DOHH2 (cell line): ENCODE measurements around the gene SMC3.

Source experiments
- H3F3A ChIP-seq: fragments of 200-600 bp; sonication (generic), shearing (Covaris generic); 2 replicates; pipeline ENCODE4 v1.6.0; 2016; ENCODE audit warnings: antibody characterized with exemption, mild to moderate bottlenecking; ENCODE audit not compliant: control insufficient read depth, insufficient read depth
- H3K27ac ChIP-seq: fragments of 200-600 bp; sonication (generic); 2 replicates; pipeline ENCODE4 v1.5.1; 2014; ENCODE audit warnings: low read depth, mild to moderate bottlenecking, low read length, moderate library complexity
- H3K27me3 ChIP-seq: fragments of 200-600 bp; sonication (generic); 2 replicates; pipeline ENCODE4 v1.6.1; 2014; ENCODE audit warnings: mild to moderate bottlenecking, low read length, mixed read lengths; ENCODE audit not compliant: control insufficient read depth
- H3K36me3 ChIP-seq: fragments of 200-600 bp; sonication (generic); 2 replicates; pipeline ENCODE4 v1.6.1; 2014; ENCODE audit warnings: mild to moderate bottlenecking, low read length, moderate library complexity, mixed read lengths; ENCODE audit not compliant: control insufficient read depth
- H3K4me1 ChIP-seq: fragments of 200-600 bp; sonication (generic); 2 replicates; pipeline ENCODE4 v1.6.1; 2014; ENCODE audit warnings: mild to moderate bottlenecking, low read length, mixed read lengths; ENCODE audit not compliant: control insufficient read depth
- H3K4me2 ChIP-seq: fragments of 200-600 bp; sonication (generic); 2 replicates; pipeline ENCODE4 v1.6.0; 2014; ENCODE audit warnings: mild to moderate bottlenecking, low read length, moderate library complexity
- H3K4me3 ChIP-seq: fragments of 200-600 bp; sonication (generic); 2 replicates; pipeline ENCODE4 v1.5.1; 2014; ENCODE audit warnings: mild to moderate bottlenecking, low read length, mixed read lengths
- H3K79me2 ChIP-seq: fragments of 200-600 bp; sonication (generic); 2 replicates; pipeline ENCODE4 v1.6.1; 2014; ENCODE audit warnings: mild to moderate bottlenecking, low read length, mixed read lengths; ENCODE audit not compliant: control insufficient read depth
- H3K9me2 ChIP-seq: fragments of 200-600 bp; sonication (generic); replicated peaks from 2 replicates; pipeline ENCODE4 v1.6.1; 2014; ENCODE audit warnings: mild to moderate bottlenecking, low read length, mixed read lengths; ENCODE audit not compliant: control insufficient read depth
- H3K9me3 ChIP-seq: fragments of 200-600 bp; sonication (generic); 2 replicates; pipeline ENCODE4 v1.6.1; 2014; ENCODE audit warnings: antibody characterized with exemption, low read length, mixed read lengths; ENCODE audit not compliant: control insufficient read depth, insufficient read depth
- H4K20me1 ChIP-seq: fragments of 200-600 bp; sonication (generic); 2 replicates; pipeline ENCODE4 v1.6.0; 2014; ENCODE audit warnings: low read depth, mild to moderate bottlenecking, antibody characterized with exemption, low read length, moderate library complexity; ENCODE audit not compliant: control insufficient read depth, insufficient read depth
- EZH2phosphoT487 ChIP-seq: fragments of 200-600 bp; sonication (generic); IDR thresholded peaks from 2 replicates; pipeline ENCODE4 v1.6.1; 2017; ENCODE audit warnings: borderline replicate concordance, mild to moderate bottlenecking, antibody characterized with exemption, low read length, moderate library complexity, mixed read lengths
- TF ChIP-seq, protein P1 (sequence below): fragments of 200-600 bp; sonication (generic); IDR thresholded peaks from one replicate; pipeline ENCODE4 v1.5.1; 2014; ENCODE audit warnings: antibody characterized with exemption, mild to moderate bottlenecking, low read depth, low read length; ENCODE audit not compliant: poor library complexity, severe bottlenecking

Gene SMC3

GRCh38 chr10:110574420-110574819 lies 6.9 kb downstream of the SMC3 start:
- Histone ChIP-seq H3K36me3 (peaks cover 93% of the 10 kb centered on the region), H3K27ac (no peak overlapping the region), H3F3A (0 out of 2 replicates have a peak, but pooled peaks cover 5% of the 10 kb centered on the region), H4K20me1 (peaks cover 18% of the 10 kb centered on the region; the same call in 1 of the 2 replicates), H3K27me3 (no peaks in the 10 kb centered on the region), H3K4me2 (no peak overlapping the region), H3K4me1 (peaks cover 37% of the 10 kb centered on the region), H3K4me3 (no peak overlapping the region), H3K79me2 (peaks cover 69% of the 10 kb centered on the region), H3K9me3 (no peaks in the 10 kb centered on the region), H3K9me2 (no peaks in the 10 kb centered on the region)
- TF ChIP-seq, protein P1, sequence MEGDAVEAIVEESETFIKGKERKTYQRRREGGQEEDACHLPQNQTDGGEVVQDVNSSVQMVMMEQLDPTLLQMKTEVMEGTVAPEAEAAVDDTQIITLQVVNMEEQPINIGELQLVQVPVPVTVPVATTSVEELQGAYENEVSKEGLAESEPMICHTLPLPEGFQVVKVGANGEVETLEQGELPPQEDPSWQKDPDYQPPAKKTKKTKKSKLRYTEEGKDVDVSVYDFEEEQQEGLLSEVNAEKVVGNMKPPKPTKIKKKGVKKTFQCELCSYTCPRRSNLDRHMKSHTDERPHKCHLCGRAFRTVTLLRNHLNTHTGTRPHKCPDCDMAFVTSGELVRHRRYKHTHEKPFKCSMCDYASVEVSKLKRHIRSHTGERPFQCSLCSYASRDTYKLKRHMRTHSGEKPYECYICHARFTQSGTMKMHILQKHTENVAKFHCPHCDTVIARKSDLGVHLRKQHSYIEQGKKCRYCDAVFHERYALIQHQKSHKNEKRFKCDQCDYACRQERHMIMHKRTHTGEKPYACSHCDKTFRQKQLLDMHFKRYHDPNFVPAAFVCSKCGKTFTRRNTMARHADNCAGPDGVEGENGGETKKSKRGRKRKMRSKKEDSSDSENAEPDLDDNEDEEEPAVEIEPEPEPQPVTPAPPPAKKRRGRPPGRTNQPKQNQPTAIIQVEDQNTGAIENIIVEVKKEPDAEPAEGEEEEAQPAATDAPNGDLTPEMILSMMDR, result no peak
- TF ChIP-seq EZH2phosphoT487, result no peak

- H3K27me3 ChIP-seq, result no peaks in the 10 kb centered on the region
- no peaks in the 10 kb centered on the region for H3K9me2 ChIP-seq
- H3K4me3 ChIP-seq, result no peak overlapping the region
- TF ChIP-seq EZH2phosphoT487, result no peak
- TF ChIP-seq, protein P1, result no peak
- H4K20me1 ChIP-seq, result peaks cover 9% of the 10 kb centered on the region; the same call in 1 of the 2 replicates
- 0 out of 2 replicates have a peak, but pooled peaks cover 5% of the 10 kb centered on the region for H3F3A ChIP-seq
- no peak overlapping the region for H3K27ac ChIP-seq
- H3K79me2 ChIP-seq, result peaks cover 51% of the 10 kb centered on the region
- peaks cover 91% of the 10 kb centered on the region for H3K36me3 ChIP-seq
- no peaks in the 10 kb centered on the region for H3K9me3 ChIP-seq
- H3K4me2 ChIP-seq, result no peak overlapping the region
- peaks cover 19% of the 10 kb centered on the region for H3K4me1 ChIP-seq
Measured at GRCh38 chr10:110576220-110576619, 8.7 kb downstream of the SMC3 start.

GRCh38 chr10:110577056-110577455 lies 9.6 kb downstream of the SMC3 start:
- H4K20me1 ChIP-seq, result peaks cover 9% of the 10 kb centered on the region; the same call in 1 of the 2 replicates
- H3K36me3 ChIP-seq, result peaks cover 94% of the 10 kb centered on the region
- no peaks in the 10 kb centered on the region for H3K9me2 ChIP-seq
- no peak overlapping the region for H3K4me3 ChIP-seq
- TF ChIP-seq EZH2phosphoT487, result no peak
- TF ChIP-seq, protein P1, result no peak
- H3K4me2 ChIP-seq, result no peak overlapping the region
- no peaks in the 10 kb centered on the region for H3K9me3 ChIP-seq
- H3K27me3 ChIP-seq, result no peaks in the 10 kb centered on the region
- no peak overlapping the region for H3K27ac ChIP-seq
- peaks cover 5% of the 10 kb centered on the region; the same call in 1 of the 2 replicates for H3F3A ChIP-seq
- H3K4me1 ChIP-seq, result peaks cover 13% of the 10 kb centered on the region
- H3K79me2 ChIP-seq, result peaks cover 43% of the 10 kb centered on the region
